Testis (tissue), 2 donors: ENCODE data around the gene IMMT.

Experiments used
- CTCF ChIP-seq, 3 experiments: fragments of 450-650 bp in 2 of 3; fragments of 200-600 bp in 1 of 3; sonication (generic) in 1 of 3; IDR thresholded peaks; one replicate each; pipeline ENCODE4 v1.5.1; 2016 to 2019; ENCODE audit warnings: antibody characterized with exemption in 3 of 3, mild to moderate bottlenecking in 2 of 3, moderate library complexity in 1 of 3
- POLR2A ChIP-seq: fragments of 450-650 bp; IDR thresholded peaks from one replicate; pipeline ENCODE4 v1.6.1; 2017; ENCODE audit warnings: antibody characterized with exemption, mild to moderate bottlenecking, moderate library complexity

- TF ChIP-seq POLR2A (no peak), CTCF (IDR thresholded peaks at IDR 0.05) (no peak)
These were observed 56.3 kb downstream of the IMMT start for GRCh38 chr2:86138736-86139625.
